Measurements from ENCODE around the gene ITGA8. TPM values are rescaled to one million over a fixed set of nuclear protein-coding genes. Genes with fewer than 3 reads are reported as not detected.
"Not testable (repeated sequence)": the region's sequence is repeated elsewhere in the genome, so short reads cannot be mapped to it uniquely, and the experiment has no call there.

The ITGA8 gene
- total and polyA plus RNA-seq, 2 of the 13 experiments (the other 11 are each of a cell fraction or from before 2014, with no cell fraction given): not detected

- no peaks in the 10 kb centered on the region for H3K9me3 ChIP-seq (ENCODE audit: low read length)
- POLR2A ChIA-PET: no interaction called here
- no TSS peak for BruUV-seq (replicated peaks)
- H3K9ac ChIP-seq (ENCODE audit: insufficient read depth, low read depth, low read length): no peak overlapping the region
- no peak overlapping the region for H3K4me2 ChIP-seq (ENCODE audit: low read depth, low read length)
- WGBS (ENCODE audit: low lambda C conversion rate): 51% methylated on average over 2 of the region's 4 CpGs
- peaks cover 5 to 22% of the 10 kb centered on the region in 2 experiments; a peak in 4 of 5 replicates for H3K27me3 ChIP-seq (ENCODE audit: control insufficient read depth in 1 of 2, insufficient read depth in 2 of 2, low read length in 2 of 2)
- DNase-seq (ENCODE audit: low spot score) (no peak), ATAC-seq (no peak), FAIRE-seq (no peak)
- no peak overlapping the region for H3K27ac ChIP-seq (ENCODE audit: extremely low read length, insufficient read depth, low read length)
- H4K20me1 ChIP-seq (ENCODE audit: insufficient read depth, low read length): no peaks in the 10 kb centered on the region
- H3K79me2 ChIP-seq (ENCODE audit: insufficient read depth, low read length): no peaks in the 10 kb centered on the region
- no peaks in the 10 kb centered on the region for H3K4me1 ChIP-seq (ENCODE audit: insufficient read depth, low read length)
- no peak overlapping the region for H2AFZ ChIP-seq (ENCODE audit: low read length)
- intact Hi-C loops (cut with micrococcal nuclease; ENCODE audit: unreplicated experiment) (no loop called here), in situ Hi-C loops (cut with HindIII; ENCODE audit: extremely low pct_ligation_motif_present, low pct_unique_long_range_greater_than_20kb) (no loop called here)
- CTCF ChIA-PET (ENCODE audit: low intra/inter-chr PET ratio, low total read pairs): no interaction called here
- no peak overlapping the region for H3K4me3 ChIP-seq (replicated peaks in 1 of 3; ENCODE audit: insufficient read depth in 1 of 3, low read depth in 2 of 3, low read length in 3 of 3)
- no peaks in the 10 kb centered on the region for H3K36me3 ChIP-seq (replicated peaks in 1 of 2; ENCODE audit: control insufficient read depth in 1 of 2, insufficient read depth in 2 of 2, low read length in 2 of 2)
- TF ChIP-seq ZNF703 (CRISPR knock-in tag; IDR thresholded peaks at IDR 0.05; ENCODE audit: borderline replicate concordance) (no peak), ZNF343 (CRISPR knock-in tag; IDR thresholded peaks at IDR 0.05) (no peak), ZNF501 (CRISPR knock-in tag; IDR thresholded peaks at IDR 0.05) (no peak), STAT6 (CRISPR knock-in tag; IDR thresholded peaks at IDR 0.05; ENCODE audit: borderline replicate concordance) (no peak)
Observed at GRCh38 chr10:15476337-15476736, 243.4 kb downstream of the ITGA8 start.

- peaks cover 5 to 27% of the 10 kb centered on the region in 2 experiments; a peak in 4 of 5 replicates for H3K27me3 ChIP-seq (ENCODE audit: control insufficient read depth in 1 of 2, insufficient read depth in 2 of 2, low read length in 2 of 2)
- H3K27ac ChIP-seq (ENCODE audit: extremely low read length, insufficient read depth, low read length); BruUV-seq (replicated peaks); CTCF ChIA-PET (ENCODE audit: low intra/inter-chr PET ratio, low total read pairs); intact Hi-C loops (cut with micrococcal nuclease; ENCODE audit: unreplicated experiment); H3K36me3 ChIP-seq (replicated peaks in 1 of 2; ENCODE audit: control insufficient read depth in 1 of 2, insufficient read depth in 2 of 2, low read length in 2 of 2); ATAC-seq; H2AFZ ChIP-seq (ENCODE audit: low read length); FAIRE-seq; H3K9ac ChIP-seq (ENCODE audit: insufficient read depth, low read depth, low read length); H3K79me2 ChIP-seq (ENCODE audit: insufficient read depth, low read length); H3K4me2 ChIP-seq (ENCODE audit: low read depth, low read length); H4K20me1 ChIP-seq (ENCODE audit: insufficient read depth, low read length); in situ Hi-C loops (cut with HindIII; ENCODE audit: extremely low pct_ligation_motif_present, low pct_unique_long_range_greater_than_20kb); H3K4me1 ChIP-seq (ENCODE audit: insufficient read depth, low read length); DNase-seq (ENCODE audit: low spot score); H3K4me3 ChIP-seq (replicated peaks in 1 of 3; ENCODE audit: insufficient read depth in 1 of 3, low read depth in 2 of 3, low read length in 3 of 3); POLR2A ChIA-PET; H3K9me3 ChIP-seq (ENCODE audit: low read length): not testable (repeated sequence)
Observed at GRCh38 chr10:15475439-15475838, 244.3 kb downstream of the ITGA8 start.

Data from HepG2 (cell line).